Memory B cell (primary cell): Measurements from ENCODE around the gene PLAU.

Source experiments
- ATAC-seq: fragments of 150-1000 bp; cut with Tn5 transposase; 2 replicates; pipeline ENCODE4 v1.10.0; 2021; ENCODE audit warnings: low read depth, mild to moderate bottlenecking, moderate library complexity
- DNase-seq, 2 donors: peaks; one replicate each; pipeline ENCODE4 v3.0.0; 2022; ENCODE audit warnings: low spot score in 2 of 2
- H3K27ac Mint-ChIP-seq: one replicate; pipeline ENCODE4 v1.8.0; 2022; ENCODE audit warnings: mild to moderate bottlenecking, moderate library complexity, mixed read lengths
- H3K27me3 Mint-ChIP-seq: one replicate; pipeline ENCODE4 v1.8.0; 2022; ENCODE audit warnings: mixed read lengths
- H3K36me3 Mint-ChIP-seq: one replicate; pipeline ENCODE4 v1.8.0; 2022; ENCODE audit warnings: mild to moderate bottlenecking, mixed read lengths
- H3K4me1 Mint-ChIP-seq: one replicate; pipeline ENCODE4 v1.8.0; 2022; ENCODE audit warnings: mixed read lengths
- H3K4me3 Mint-ChIP-seq: one replicate; pipeline ENCODE4 v1.8.0; 2022; ENCODE audit warnings: mild to moderate bottlenecking, moderate library complexity, mixed read lengths
- H3K9me3 Mint-ChIP-seq: one replicate; pipeline ENCODE4 v1.8.0; 2022; ENCODE audit warnings: mixed read lengths

The PLAU gene

DNA sequence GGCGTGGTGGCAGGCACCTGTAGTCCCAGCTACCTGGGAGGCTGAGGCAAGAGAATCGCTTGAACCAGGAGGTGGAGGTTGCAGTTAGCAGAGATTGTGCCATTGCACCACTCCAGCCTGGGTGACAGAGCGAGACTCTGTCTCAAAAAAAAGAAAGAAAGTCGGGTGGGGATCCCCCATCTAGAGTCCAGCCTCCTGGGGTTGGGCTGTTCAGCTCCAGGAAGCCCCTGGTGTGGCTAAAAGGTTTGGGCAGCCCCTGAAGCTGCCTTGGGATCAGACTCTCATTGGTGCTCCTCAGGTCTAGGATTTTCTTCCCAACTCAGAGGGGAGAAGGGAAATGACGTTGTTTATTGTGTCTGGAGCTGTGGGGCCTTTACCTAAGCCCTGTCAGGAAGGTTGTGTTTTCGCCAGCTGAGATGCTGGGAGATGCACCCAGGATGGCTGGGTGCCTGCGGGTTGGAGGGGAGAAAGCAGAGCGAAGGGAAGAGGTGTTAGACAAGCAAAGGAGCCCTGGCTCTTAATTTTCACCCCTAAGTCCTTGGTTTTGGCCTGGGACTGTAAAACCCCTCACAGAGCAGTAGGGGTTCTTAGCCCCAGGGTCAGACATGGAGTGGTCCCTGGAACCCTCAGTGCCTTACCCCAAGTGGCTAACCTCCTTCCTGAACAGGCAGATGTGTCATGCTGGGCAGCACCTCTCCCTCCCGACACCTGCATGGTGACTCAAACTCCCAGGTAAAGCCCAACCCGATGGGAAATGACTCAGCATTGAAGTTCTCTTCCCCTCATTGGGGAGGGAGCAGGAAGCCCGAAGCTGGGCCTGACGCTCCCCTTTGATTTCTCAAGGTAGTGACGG, 21.1 kb downstream of the PLAU start:
- Mint-ChIP-seq H3K4me1 (peaks cover 6% of the 10 kb centered on the region), H3K27me3 (peaks cover 2% of the 10 kb centered on the region), H3K36me3 (no peaks in the 10 kb centered on the region), H3K4me3 (no peak overlapping the region), H3K27ac (no peak overlapping the region), H3K9me3 (no peaks in the 10 kb centered on the region)
- peak; percentile 49 for ATAC-seq
- no peak for DNase-seq

DNA sequence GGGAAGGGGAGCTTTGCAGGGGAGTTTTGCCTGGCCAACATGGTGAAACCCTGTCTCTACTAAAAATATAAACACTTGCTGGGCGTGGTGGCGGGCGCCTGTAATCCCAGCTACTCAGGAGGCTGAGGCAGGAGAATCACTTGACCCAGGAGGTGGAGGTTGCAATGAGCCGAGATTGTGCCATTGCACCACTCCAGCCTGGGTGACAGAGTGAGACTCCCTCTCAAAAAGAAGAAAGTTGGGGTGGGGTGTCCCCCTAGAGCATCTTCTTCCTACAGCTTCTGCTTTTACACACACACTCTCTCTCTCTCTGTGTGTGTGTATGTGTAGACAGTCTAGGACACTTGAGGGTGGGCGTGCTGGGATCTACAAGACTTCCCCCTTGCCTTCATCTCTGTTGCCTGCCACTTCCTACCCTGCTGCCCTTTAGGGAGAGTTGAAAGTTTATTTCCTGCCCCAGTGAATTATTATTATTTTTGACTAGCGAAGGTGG, 21.7 kb downstream of the PLAU start:
- Mint-ChIP-seq H3K27ac (no peak overlapping the region), H3K27me3 (peaks cover 2% of the 10 kb centered on the region), H3K4me3 (no peak overlapping the region), H3K4me1 (peaks cover 6% of the 10 kb centered on the region), H3K36me3 (no peaks in the 10 kb centered on the region), H3K9me3 (no peaks in the 10 kb centered on the region)
- DNase-seq (no peak), ATAC-seq (peak; percentile 72)

DNA sequence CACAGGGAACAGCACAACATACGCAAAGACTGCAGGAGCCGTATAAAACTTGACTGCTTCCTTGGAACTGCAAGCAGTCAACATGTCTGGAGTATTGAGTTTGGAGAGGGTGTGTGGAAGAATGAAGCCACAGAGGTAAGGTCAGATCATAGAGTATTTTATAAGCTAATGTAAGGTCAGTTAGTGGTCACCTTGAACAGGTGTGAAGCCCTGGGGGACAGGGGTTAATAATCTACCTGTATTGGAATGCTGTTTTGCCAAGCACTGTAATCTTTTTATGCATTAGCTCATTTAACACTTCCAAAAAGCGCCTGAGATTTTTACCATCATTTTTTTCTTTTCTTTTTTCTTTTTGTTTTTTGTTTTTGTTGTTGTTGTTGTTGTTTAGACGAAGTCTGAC, 23.1 kb downstream of the PLAU start:
- Mint-ChIP-seq H3K9me3 (no peaks in the 10 kb centered on the region), H3K4me3 (no peak overlapping the region), H3K27ac (no peak overlapping the region), H3K4me1 (peaks cover 6% of the 10 kb centered on the region), H3K27me3 (peaks cover 2% of the 10 kb centered on the region), H3K36me3 (no peaks in the 10 kb centered on the region)
- DNase-seq = no peak
- ATAC-seq = no peak

DNA sequence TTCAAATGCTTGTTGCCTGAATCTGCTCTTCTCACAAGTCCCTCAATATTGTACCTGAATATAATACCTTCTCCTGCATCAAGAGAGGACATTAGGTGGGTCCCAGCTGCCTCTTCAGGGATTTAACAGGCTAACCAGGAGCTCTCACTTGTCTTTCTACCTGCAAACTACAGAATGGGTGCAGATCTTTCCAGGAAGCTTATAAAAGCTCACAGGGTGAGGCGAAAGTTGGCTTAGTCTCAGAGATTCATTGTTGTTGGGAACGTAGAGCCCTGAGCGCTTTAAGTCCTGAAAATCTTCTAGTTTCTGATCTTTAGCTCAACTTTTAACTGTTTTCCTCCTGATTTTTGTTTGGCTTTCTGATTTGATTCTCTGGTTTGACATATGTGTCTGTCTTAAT, 25.0 kb downstream of the PLAU start:
- ATAC-seq (no peak), DNase-seq (no peak)
- no peaks in the 10 kb centered on the region for H3K27me3 Mint-ChIP-seq
- no peaks in the 10 kb centered on the region for H3K36me3 Mint-ChIP-seq
- H3K9me3 Mint-ChIP-seq = no peaks in the 10 kb centered on the region
- H3K4me1 Mint-ChIP-seq = peaks cover 9% of the 10 kb centered on the region
- H3K27ac Mint-ChIP-seq = no peak overlapping the region
- H3K4me3 Mint-ChIP-seq = no peak overlapping the region

DNA sequence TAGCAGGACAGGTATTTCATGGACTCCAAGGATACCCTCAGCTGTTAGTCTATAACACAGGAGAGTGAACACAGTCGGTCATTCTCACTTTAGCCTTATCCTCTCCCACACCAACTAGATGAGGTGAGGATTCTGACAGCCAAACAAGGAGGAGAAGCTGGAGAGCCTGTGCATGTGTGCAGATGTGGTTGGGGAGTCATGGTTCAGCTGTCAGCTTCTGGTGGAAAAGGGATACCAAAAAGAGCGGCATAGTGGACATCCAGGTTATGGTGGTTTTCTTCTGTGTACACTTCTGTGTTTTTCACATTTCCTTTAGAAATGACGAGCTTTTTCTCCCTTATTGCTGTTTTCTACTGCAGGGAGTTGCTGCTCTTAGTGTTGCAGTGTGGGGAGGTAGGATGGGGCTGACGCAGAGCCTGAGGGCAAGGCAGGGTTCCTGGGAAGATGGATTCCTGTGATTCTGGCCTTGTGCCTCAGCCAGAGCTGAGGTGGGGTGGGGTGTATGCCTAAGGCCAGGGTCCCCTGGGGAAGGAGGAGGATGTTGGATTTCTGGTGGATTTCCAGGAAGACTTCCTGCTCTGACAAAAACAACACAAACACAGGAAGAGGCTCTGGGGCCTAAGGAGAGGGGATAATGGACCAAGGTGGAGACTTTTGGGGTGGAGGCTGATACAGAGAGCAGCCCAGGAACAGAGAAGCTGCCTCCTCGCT, 26.6 kb downstream of the PLAU start:
- no peaks in the 10 kb centered on the region for H3K9me3 Mint-ChIP-seq
- ATAC-seq (no peak), DNase-seq (no peak)
- no peaks in the 10 kb centered on the region for H3K27me3 Mint-ChIP-seq
- peak overlapping the region; percentile 45 for H3K27ac Mint-ChIP-seq
- no peak overlapping the region for H3K4me3 Mint-ChIP-seq
- no peaks in the 10 kb centered on the region for H3K36me3 Mint-ChIP-seq
- peaks cover 5% of the 10 kb centered on the region for H3K4me1 Mint-ChIP-seq

DNA sequence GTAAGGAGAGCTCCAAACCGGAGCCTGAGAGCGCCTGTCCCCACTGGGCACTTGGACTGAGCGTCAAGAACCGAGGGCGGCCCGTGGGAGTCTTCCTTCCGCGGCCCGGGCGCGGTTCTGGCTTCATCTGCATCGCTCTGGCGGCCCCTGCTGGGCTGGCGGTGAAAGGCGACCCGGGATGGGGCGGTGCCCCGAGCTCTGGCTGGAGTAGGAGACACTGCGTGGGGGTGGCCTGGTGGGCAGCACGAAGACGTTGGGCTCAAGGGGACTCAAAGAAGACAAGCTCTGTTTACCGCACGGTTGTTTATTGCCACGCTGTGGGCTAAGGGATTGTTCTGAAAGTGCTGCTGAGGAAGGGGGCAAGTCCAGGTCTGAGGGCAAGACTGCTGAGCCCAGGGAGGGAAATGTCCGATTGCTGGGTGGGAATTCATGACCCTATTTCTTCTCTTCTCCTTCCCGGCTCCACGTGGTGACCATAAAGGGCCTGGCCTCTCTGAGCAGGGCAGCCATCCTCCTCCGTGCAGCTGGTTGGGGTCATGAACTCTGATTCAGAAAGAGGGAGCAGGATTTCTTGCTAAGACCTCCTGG, 29.8 kb downstream of the PLAU start:
- H3K27me3 Mint-ChIP-seq = no peaks in the 10 kb centered on the region
- peaks cover 5% of the 10 kb centered on the region for H3K4me1 Mint-ChIP-seq
- DNase-seq (peak; percentile 86 to 94), ATAC-seq (peak; percentile 100)
- H3K4me3 Mint-ChIP-seq = peak overlapping the region; percentile 69
- no peaks in the 10 kb centered on the region for H3K36me3 Mint-ChIP-seq
- no peak overlapping the region for H3K27ac Mint-ChIP-seq
- H3K9me3 Mint-ChIP-seq = no peaks in the 10 kb centered on the region

DNA sequence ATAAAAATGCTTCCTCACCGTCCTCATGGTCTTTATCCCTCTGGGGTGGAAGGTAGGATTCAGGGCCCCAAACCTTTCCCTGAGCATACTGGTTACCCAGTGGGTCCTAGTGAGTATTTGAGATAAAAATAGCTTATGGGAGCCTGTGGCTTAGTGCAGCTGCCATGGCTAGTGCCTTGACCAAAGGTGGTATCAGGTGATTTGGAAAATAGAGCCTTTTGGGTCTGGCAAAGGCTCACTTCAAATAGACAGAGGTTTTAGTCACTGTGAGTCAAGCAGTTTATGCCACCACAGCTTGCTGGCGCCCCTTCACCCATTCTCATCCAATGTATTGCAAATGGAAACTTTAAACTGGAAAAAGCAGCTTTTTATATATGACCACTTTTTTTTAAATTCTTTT, 30.4 kb downstream of the PLAU start:
- ATAC-seq (no peak), DNase-seq (no peak)
- Mint-ChIP-seq H3K4me3 (no peak overlapping the region), H3K27ac (no peak overlapping the region), H3K36me3 (no peaks in the 10 kb centered on the region), H3K4me1 (peaks cover 5% of the 10 kb centered on the region), H3K9me3 (no peaks in the 10 kb centered on the region), H3K27me3 (no peaks in the 10 kb centered on the region)

DNA sequence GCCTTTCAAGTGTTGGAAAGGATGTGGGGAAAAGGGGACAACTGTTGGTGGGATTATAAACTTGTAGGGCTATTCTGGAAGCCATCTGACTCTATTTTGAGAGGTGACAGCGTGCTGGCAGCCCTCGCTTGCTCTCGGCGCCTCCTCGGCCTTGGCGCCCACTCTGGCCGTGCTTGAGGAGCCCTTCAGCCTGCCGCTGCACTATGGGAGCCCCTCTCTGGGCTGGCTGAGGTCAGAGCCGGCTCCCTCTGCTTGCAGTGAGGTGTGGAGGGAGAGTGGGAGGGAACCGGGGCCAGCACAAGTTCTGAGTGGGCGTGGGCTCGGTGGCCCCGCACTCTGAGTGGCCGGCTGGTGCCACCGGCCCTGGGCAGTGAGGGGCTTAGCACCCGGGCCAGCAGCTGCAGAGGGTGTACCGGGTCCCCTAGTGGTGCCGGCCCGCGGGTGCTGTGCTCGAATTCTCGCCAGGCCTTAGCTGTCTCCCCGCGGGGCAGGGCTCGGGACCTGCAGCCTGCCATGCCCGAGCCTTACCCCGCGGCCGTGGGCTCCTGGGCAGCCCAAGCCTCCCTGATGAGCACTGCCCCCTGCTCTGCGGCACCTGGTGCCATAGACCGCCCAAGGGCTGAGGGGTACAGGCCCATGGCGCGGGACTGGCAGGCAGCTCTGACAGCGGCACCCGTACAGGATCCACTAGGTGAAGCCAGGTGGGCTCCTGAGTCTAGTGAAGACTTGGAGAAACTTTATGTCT, 33.6 kb downstream of the PLAU start:
- Mint-ChIP-seq H3K4me1 (peaks cover 5% of the 10 kb centered on the region), H3K36me3 (no peaks in the 10 kb centered on the region), H3K27me3 (no peaks in the 10 kb centered on the region), H3K27ac (no peak overlapping the region), H3K4me3 (no peak overlapping the region), H3K9me3 (no peaks in the 10 kb centered on the region)
- no peak for ATAC-seq
- DNase-seq = no peak

DNA sequence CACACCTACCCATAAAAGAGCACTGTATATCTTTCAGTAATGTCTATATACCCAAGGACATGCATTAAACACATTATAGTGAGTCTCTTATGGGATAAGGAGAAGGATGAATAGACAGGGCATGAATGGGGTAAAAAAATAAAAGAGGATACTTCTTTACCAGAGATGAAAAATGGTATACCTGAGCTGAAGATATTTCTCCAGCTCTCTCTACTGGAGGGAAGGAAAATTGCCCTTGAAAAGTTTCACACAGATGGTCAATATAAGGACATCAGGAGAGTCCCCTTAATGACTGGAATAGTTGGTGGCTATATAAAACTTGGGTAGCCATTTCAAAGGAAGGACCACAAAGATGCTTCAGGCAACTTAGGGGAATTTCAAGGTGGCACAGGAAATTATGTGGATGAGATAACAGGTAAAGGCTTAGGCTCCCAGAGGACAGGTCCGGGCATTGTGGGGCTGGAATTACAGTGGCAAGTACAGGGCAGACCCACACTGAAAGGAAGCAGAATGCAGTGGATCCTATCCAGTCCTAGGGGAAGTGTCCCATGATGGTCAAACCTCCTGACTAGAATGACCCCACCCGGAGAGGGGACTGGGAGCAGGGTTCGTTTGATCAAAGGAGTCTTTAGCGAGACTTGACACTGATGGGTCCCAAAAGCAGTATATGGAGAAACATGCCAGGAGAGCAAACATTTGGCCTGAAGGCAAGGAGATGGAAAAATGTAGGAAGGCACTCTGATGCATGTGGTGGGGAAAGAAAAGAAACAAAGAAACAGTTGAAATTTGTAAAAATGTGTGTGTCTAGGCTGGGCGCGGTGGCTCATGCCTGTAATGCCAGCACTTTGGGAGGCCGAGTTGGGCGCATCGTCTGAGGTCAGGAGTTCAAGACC, 35.6 kb downstream of the PLAU start:
- ATAC-seq = no peak
- Mint-ChIP-seq H3K36me3 (no peaks in the 10 kb centered on the region), H3K4me1 (no peaks in the 10 kb centered on the region), H3K27ac (no peak overlapping the region), H3K4me3 (no peak overlapping the region), H3K9me3 (no peaks in the 10 kb centered on the region), H3K27me3 (no peaks in the 10 kb centered on the region)
- no peak for DNase-seq

DNA sequence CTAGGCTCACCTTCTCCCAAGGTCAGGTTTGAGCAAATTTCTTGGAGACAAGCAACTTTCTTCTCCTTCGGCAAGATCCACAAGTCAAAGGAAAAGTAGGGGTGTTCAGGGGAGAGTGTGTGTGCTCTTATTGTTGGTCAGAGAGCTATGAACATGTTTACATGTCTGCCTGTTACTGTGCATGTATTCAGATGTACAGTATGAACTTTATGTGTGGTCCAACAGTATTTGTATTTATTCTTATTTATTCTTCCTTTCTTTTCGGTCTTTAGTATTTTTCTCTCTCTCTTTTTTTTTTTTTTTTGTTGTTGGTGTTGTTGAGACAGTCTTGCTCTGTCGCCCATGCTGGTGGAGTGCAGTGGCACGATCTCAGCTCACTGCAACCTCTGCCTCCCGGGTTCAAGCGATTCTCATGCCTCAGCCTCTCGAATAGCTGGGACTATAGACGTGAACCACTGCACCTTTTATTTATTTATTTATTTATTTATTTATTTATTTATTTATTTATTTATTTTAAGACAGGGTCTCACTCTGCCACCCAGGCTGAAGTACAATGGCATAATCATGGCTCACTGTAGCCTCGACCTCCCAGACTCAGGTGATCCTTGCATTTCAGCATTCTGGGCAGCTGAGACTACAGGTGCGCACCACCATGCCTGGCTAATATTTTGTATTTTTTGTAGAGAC, 38.2 kb downstream of the PLAU start:
- Mint-ChIP-seq H3K4me3 (no peak overlapping the region), H3K27me3 (no peaks in the 10 kb centered on the region), H3K4me1 (no peaks in the 10 kb centered on the region), H3K36me3 (no peaks in the 10 kb centered on the region), H3K27ac (no peak overlapping the region), H3K9me3 (no peaks in the 10 kb centered on the region)
- DNase-seq = no peak
- ATAC-seq = no peak

DNA sequence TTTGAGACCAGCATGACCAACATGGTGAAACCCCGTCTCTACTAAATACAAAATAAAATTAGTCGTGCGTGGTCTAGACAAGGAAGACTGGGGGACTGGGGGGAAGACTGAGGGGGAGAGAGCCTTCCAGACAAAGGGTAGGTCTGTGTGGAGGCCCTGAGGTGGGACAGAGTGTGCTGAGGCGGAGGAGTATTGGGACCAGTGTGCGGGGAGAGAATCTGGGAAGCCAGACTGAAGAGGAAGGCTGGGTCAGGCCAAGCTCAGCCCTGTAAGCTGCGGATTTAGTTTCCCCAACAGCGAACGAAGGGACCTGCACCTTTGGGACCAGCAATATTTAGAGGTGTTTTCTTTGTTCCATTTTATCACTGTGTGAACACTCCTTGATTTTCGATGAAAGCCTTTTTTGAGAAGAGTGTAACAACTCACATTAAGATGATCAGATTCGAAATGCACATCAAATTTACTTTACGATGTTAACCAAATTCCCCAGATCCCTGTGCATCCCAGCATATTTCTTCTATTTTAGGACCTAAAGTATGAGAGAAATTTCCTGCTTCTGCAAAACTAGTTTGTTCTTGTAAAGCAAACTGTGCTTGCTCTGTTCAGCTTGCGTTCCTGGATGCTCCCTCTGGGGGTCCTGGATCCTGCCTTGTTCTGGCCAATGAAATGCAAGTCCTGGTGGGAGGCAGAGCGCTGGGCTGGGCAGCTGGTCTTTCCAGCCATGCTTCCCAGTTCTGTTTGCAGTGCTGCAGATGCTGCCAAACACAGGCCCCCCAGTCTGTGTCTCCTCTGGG, 39.4 kb downstream of the PLAU start:
- Mint-ChIP-seq H3K4me1 (peaks cover under 1% of the 10 kb centered on the region), H3K9me3 (no peaks in the 10 kb centered on the region), H3K27ac (no peak overlapping the region), H3K27me3 (no peaks in the 10 kb centered on the region), H3K4me3 (no peak overlapping the region), H3K36me3 (no peaks in the 10 kb centered on the region)
- DNase-seq (no peak), ATAC-seq (no peak)

DNA sequence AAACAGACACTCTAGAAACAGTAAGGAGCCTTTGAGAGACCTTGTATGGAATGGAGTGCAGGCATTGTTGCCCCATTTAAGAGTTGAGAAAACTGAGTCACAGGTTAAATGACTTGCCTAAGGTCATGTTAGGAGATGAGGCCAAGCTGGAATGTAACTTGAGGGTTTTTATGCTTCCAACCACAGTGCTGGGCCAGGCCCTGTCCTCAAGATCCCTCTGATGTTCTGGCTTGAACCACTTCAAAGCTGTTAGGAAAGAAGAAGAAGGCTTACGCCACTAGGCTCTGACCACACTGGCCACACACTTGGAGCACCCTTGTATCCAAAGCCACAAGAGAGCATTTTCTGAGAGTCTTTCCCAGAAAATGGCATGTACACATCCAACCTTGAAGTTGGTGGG, 42.7 kb downstream of the PLAU start:
- H3K27ac Mint-ChIP-seq = no peak overlapping the region
- no peak overlapping the region for H3K4me3 Mint-ChIP-seq
- DNase-seq = no peak
- ATAC-seq = no peak
- H3K27me3 Mint-ChIP-seq = no peaks in the 10 kb centered on the region
- H3K36me3 Mint-ChIP-seq = no peaks in the 10 kb centered on the region
- H3K9me3 Mint-ChIP-seq = no peaks in the 10 kb centered on the region
- peaks cover 16% of the 10 kb centered on the region for H3K4me1 Mint-ChIP-seq
